Measurements from ENCODE around the gene TOMM40.
"Not testable (repeated sequence)": the region's sequence is repeated elsewhere in the genome, so short reads cannot be mapped to it uniquely, and the experiment has no call there.

Gene TOMM40

DNA sequence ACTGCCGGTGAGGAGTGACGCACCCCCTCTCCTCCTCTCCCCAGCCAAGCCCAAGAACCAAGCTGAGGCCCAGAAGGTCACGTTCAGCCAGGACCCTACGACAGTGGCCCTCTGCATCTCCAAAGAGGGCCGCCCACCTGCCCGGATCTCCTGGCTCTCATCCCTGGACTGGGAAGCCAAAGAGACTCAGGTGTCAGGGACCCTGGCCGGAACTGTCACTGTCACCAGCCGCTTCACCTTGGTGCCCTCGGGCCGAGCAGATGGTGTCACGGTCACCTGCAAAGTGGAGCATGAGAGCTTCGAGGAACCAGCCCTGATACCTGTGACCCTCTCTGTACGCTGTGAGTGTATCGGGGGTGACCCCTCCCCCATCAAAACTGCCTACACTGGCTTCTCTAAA, 19.2 kb upstream of the TOMM40 start:
- no peak for DNase-seq (ENCODE audit: low read depth in 2 of 2)

DNA sequence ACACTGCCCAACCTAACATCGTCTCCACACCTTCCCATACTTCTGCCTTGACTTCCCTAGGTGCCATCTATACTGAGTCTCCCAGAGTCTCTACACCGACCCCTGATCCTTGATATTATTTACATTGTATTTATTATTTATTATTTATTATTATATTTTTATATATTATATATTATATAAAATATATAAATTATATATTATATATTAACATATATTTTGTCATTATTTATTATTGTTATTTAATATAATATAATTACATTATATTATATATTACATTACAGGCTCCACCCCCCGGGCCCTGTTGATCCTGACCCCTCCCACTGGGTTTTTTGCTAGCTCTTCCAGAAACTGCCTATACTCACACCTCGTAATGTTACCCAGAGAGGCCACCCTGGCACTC, 18.4 kb upstream of the TOMM40 start:
- DNase-seq (ENCODE audit: low read depth in 2 of 2): no peak

DNA sequence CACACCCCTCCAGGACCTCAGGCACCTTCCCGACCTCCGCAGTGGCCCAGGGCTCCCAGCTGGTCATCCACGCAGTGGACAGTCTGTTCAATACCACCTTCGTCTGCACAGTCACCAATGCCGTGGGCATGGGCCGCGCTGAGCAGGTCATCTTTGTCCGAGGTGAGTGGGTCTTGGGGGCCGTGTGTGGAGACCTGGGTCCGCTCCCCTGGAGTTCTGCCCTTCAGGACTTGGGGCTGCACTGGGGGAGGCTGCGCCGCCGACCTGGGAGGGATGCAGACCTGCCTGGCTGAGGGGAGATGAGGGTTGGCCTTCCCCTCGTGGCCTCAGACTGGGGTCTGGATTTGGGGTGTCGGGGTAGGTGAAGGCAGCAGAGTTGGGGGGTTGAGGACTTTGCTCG, 16.7 kb upstream of the TOMM40 start:
- no peak for DNase-seq (ENCODE audit: low read depth in 2 of 2)

DNA sequence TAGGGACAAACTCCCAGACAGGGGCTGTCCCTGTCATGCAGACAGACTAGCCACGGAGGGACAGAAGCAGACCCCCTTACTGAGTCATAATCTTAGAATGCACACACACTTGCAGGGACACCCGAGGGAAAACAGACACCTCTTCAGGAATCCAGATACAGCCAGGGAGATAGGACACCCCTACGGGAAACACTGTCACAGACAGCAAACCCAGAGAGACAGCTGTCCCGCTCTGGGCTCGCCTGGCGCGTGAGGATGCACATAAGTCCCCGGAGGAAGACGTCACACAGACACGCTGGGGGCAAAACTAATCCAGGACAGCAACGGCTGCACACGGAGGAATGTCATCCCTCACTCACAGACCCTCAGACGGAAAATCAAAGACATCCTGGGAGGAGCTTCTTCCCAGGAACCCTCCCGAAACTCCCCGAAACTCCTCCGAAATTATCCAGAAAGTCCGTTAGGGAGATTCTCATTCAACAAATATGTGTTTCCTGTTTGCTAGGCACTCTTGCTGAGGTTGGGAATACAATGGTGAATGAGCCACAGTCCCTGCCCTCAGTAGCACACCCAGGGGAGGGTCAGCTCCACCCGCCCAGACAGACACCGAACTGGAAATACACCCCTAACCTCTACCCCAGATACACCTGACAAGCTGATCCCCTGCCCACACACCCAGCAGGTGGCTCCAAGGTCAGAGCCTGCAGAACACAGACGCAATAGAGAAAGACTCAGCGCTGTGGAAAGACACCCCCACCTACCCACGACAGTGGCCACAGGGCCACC, 15.2 kb upstream of the TOMM40 start:
- DNase-seq (ENCODE audit: low read depth in 2 of 2): no peak

DNA sequence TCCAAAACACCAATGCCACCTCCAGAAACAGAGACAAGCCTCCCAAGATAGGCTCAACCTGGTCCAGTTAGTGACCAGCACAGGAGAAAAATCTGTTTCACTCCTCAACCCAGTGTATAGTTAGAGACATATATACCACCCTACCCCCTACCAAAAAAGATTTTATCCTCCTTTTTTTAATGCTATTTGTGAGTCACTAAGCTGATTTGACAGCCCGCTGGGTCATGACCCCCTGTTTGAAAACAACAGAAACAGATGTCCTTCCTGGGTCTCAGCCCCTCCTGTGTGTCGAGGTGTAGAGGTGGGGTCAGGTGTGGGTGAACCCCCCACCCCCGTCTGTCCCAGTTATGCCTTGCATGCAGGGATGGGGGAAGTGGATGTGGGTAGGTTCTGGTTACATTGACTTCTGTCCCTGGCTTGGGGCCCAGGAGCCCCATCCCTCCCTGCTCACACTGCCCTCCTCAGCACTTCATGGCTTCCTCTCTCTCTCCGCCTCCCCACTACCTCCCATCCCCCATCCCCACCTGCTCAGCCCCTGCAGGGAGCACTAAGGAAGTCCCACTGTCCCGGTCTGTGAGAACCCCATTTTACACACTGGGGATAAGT, 14.0 kb upstream of the TOMM40 start:
- DNase-seq (ENCODE audit: low read depth in 2 of 2): no peak

DNA sequence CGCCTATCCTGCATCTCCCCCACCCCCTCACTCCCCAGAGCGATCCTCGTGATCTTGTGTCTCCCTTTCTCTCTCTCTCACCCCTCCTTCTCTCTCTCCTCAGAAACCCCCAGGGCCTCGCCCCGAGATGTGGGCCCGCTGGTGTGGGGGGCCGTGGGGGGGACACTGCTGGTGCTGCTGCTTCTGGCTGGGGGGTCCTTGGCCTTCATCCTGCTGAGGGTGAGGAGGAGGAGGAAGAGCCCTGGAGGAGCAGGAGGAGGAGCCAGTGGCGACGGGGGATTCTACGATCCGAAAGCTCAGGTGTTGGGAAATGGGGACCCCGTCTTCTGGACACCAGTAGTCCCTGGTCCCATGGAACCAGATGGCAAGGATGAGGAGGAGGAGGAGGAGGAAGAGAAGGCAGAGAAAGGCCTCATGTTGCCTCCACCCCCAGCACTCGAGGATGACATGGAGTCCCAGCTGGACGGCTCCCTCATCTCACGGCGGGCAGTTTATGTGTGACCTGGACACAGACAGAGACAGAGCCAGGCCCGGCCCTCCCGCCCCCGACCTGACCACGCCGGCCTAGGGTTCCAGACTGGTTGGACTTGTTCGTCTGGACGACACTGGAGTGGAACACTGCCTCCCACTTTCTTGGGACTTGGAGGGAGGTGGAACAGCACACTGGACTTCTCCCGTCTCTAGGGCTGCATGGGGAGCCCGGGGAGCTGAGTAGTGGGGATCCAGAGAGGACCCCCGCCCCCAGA, 12.8 kb upstream of the TOMM40 start:
- DNase-seq (ENCODE audit: low read depth in 2 of 2): no peak

DNA sequence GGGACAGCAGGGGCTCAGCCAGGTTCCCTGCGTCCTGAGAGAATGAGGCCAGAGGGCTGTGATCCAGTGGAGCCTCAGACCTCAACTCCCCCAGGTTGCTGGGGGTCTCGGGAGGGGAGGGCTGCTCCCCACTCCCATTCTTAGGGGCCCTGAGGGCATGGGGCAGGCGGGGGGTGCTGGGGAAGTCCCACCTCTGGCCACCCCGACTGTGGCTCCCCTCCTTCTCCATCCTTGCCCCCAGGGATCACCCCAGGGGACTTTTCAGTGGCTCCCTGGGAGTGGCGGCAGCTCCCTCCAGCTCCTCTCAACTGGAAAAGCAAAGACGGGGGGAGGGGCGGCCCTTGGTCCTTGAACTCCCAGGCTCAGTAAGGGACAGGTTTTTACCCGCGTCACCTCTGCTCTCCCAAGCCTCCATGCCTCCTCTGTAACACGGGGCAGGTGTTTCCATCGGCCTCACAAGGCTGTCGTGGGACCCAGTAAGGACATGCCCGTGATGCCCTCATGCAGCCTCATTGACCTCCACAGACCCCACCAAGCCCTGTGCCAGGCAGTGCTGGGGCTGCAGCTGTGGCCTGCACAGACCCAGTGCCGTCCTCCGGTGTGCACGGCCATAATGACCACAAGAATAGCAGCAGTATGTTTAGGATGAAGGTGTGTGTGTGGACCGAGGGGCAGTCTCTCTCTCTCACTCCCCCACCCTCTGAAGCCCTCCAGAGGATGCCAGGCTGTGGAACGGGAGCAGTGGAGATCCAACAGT, 11.6 kb upstream of the TOMM40 start:
- no peak for DNase-seq (ENCODE audit: low read depth in 2 of 2)

DNA sequence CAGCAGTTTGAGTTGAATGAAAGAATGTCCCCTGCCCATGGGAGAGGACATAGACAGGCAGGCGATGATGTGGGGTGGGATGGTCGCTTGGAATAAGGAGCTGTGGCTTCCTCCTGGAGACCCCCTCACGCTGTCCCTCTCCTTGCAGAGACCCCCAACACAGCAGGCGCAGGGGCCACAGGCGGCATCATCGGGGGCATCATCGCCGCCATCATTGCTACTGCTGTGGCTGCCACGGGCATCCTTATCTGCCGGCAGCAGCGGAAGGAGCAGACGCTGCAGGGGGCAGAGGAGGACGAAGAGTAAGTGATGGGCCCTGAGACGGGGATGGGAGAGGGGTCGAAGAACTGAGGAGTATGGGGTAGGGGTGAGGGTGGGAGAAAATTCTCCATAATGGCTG, 9.0 kb upstream of the TOMM40 start:
- no peak for DNase-seq (ENCODE audit: low read depth in 2 of 2)

DNA sequence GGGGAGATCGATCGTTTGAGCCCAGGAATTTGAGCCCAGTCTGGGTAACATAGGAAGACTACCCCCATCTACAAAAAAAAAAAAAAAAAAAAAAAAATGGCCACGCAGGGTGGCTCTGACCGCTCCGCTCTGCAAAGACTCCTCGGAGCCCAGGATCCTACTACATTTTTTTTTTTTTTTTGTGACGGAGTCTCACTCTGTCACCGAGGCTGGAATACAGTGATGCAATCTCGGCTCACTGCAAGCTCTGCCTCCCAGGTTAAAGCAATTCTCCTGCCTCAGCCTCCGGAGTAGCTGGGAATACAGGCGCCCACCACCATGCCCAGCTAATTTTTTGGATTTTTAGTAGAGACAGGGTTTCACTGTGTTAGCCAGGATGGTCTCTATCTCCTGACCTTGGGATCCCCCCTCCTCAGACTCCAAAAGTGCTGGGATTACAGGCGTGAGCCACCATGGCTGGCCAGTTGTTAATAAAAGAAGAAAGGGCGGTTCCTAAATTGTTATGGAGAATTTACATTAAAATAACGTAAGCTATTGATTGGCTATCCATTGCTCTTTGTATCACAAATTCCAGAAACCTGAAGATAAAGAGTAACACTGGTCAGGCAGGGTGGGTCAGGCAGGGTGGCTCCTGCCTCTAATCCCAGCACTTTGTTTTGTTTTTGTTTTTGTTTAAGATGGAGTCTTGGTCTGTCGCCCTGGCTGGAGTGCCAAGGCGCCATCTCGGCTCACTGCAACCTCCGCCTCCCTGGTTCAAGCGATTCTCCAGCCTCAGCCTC, 8.2 kb upstream of the TOMM40 start:
- DNase-seq (ENCODE audit: low read depth in 2 of 2): not testable (repeated sequence)

DNA sequence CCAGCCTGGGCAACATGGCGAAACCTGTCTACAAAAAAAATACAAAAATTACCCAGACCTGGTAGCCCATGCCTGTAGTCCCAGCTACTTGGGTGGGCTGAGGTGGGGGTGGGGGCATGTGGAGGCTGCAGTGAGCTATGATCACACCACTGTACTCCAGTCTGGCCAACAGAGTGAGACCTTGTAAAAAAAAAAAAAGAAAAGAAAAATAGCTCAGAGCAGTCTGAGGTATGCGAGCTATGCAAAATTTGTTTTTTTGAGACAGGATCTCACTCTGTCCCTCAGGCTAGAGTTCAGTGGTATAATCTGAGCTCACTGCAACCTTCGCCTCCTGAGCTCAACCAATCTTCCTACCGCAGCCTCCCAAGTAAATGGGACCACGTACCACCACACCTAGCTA, 7.1 kb upstream of the TOMM40 start:
- no peak for DNase-seq (ENCODE audit: low read depth in 2 of 2)

DNA sequence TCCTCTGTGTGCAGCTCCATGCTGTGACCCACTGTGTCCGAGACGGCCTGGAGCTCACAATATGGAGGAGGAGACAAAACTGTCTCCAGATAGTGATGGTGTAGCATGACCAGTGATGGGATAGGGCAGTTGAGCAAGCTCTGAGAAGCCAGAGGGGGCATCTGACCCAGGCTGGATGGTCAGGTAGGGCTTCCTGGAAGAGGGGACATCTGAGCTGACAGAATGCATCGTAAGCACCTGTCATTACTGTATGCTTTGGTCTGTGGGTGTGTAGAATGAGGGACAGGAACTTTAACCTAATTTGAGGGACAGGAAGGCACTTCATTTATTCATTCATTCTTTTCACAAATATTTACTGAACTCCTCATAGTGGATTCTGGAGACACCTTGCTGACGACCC, 6.5 kb upstream of the TOMM40 start:
- no peak for DNase-seq (ENCODE audit: low read depth in 2 of 2)

DNA sequence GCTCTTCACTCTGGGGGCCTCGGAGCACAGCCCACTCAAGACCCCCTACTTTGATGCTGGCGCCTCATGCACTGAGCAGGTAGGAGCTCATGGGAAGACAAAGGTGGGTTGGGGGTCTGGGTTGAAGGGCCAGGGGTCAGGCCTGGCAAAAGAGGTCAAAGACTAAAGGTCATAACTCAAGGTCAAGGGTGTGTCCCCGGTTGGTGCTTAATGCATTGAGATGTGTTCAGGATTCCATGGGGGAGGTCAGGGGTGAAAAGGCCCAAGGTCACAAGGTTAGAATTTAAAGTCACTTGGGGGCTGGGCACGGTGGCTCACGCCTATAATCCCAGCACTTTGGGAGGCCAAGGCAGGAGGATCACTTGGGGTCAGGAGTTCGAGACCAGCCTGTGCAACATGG, 4.9 kb upstream of the TOMM40 start:
- DNase-seq (ENCODE audit: low read depth in 2 of 2): no peak

DNA sequence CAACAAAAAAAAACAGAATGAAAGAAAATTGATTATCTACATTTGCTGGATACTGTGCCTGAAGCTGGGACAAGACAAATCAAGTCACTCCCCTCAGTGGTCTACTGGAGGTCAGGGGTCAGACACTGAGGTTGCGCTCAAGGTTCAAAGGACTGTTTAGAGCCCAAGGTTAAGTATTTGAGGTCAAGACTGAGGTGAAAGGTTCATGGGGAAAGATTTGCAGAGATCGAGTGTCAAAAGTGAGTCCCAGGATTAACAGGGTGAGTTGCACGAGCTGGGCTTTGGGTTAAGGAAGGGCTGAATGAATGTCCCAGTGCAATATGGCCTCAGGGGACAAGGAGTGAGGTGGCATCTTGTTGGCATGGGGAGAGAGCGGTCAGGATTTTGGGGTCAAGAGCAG, 3.4 kb upstream of the TOMM40 start:
- DNase-seq (ENCODE audit: low read depth in 2 of 2): no peak

DNA sequence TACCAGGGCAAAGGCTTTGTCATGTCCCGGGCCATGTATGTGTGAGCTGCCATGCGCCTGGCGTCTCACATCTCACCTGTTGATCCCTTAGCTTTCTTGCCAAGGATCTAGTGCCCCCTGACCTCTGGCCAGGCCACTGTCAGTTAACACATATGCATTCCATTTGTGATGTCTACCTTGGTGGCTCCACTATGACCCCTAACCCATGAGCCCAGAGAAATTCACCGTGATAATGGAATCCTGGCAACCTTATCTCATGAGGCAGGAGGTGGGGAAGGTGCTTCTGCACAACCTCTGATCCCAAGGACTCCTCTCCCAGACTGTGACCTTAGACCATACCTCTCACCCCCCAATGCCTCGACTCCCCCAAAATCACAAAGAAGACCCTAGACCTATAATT, 2.7 kb upstream of the TOMM40 start:
- not testable (repeated sequence) for DNase-seq (ENCODE audit: low read depth in 2 of 2)

DNA sequence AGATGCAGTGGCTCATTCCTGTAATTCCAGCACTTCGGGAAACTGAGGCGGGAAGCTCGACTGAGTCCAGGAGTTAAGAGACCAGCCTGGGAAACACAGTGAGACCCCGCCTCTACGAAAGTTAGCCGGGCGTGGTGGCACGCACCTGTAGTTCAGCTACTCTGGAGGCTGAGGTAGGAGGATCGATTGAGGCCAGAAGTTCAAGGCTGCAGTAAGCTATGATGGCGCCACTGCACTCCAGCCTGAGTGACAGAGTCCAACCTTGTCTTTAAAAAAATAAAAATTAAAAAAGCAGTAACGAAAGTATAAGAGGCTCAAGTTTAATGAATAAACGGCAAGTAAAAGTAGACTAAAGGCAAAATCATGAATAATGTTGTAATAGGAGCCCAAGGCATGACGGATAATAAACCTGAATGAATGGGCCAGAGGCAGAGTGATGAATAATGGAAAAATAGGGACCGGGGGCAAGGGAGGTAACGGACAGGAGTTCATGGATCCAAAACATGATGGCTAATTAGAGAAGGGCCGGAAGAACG, 1.2 kb upstream of the TOMM40 start:
- no peak for DNase-seq (ENCODE audit: low read depth in 2 of 2)

DNA sequence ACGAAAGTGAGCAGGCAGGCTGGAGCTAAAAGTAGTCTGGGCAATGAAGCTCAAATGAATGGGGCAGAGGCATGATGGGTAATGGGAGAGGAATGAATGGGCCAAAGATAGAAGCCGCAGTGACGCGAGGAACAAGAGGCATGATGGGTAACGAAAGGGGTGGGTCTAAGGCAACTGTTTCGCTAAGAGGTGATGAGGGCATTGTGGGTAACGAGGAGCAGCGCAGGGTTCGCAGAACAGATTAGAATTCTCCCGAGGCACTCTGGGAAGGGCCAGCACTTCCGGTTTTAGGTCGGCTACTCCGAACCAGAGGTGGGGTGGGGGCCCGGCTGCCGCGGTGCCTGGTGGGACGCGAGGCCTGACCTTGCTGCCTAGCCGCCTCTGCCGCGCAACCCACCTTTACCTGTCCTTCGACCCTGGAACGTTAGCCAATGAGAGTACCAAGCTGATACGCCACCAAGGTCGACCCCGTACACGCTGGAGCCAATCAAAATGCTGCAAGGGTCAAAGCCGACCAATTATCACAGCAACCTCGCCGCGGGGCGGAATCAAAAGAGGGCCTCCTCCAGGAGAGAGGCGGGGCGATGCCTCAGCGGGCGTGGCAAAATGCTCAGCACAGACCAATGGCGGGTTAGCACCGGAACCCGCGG, 563 bp upstream of the TOMM40 start:
- peak; percentile 100 for DNase-seq (ENCODE audit: low read depth in 2 of 2)

DNA sequence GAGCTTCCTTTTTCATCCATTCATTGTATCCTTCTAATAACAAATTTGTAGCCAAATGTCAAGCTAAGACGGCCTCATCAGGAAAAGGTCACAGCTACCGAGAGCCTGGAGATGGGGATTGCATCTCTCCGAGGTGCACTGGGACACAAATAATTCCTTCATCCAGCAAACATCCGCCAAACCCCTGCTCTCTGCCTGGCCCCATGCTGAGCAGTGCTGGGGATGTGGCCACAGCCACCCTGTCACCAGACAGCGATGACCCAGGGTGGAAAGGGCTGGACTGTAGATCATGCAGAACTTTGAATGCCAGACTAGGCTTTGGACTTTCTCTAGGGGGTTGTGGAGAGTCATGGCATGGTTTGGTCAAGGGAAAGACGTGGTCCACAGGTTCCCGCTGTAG, 1.9 kb downstream of the TOMM40 start:
- no peak for DNase-seq (ENCODE audit: low read depth in 2 of 2)

DNA sequence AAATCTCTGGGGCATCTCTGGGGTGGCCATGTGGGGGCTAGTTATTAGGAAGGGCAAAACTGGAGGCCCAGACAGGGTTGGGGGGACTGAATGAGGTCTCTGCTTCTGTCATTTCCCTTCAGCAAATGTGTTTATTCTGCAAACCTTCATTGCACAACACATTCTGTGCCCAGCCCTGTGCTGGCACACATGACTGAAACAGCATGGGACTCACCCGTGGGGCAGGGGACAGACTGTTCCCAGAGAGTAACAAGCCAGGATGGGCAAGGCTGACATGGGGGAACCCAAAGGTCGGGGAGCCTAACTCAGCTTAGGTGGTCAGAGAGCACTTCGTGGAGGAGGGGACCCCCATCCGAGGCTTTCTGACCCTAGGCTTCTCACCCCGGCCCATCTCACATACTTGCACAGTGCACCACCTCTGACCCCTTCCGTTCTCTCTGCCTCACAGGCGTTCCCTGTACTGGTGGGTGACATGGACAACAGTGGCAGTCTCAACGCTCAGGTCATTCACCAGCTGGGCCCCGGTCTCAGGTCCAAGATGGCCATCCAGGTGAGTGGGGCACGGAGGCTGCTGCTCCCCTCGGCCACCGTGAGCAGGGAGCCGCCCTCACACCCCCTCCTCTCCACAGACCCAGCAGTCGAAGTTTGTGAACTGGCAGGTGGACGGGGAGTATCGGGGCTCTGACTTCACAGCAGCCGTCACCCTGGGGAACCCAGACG, 2.4 kb downstream of the TOMM40 start:
- DNase-seq (ENCODE audit: low read depth in 2 of 2): no peak

DNA sequence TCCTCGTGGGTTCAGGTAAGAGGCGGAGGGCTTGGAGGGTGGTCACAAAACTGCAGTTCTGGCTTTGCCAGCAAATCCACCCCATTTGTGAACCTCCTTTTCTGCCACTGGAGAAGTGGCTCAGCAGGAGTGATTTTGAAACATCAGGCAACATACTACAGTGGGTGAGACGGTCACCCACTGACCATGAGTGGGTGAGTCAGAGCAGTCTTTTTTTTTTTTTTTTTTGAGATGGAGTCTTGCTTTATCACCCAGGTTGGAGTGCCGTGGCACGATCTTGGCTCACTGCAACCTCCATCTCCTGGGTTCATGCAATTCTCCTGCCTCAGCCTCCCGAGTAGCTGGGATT, 3.0 kb downstream of the TOMM40 start:
- DNase-seq (ENCODE audit: low read depth in 2 of 2): no peak

DNA sequence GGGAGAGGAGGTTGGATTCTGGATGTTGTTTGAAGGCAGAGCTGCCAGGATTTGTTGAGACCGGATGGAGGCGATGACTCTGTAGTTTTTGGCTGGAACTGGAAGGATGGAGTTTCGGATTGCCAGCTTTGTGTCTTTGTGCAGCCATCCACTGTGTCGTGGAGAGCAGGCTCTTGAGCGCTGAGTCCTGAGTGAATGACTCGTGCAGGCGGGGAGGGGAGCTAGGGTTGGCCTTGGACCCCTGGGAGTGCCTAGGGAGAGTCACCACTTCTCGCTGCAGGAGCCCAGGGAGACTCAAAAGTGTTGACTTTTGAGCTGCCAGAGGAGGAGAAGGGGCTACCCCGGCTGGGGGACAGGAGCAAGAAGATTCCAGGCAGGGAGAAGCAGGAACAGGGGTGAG, 3.9 kb downstream of the TOMM40 start:
- DNase-seq (ENCODE audit: low read depth in 2 of 2): no peak

Data from fibroblast of skin of left biceps (primary cell).